Chondrocyte (in vitro differentiated cells): ENCODE measurements around the gene HIF3A. TPM values are rescaled to one million over a fixed set of nuclear protein-coding genes. Genes with fewer than 3 reads are reported as not detected.
A peak's percentile ranks its signal among the peaks of the same experiment; 100 is the strongest.

Experiments
- DNase-seq: peaks from one replicate; pipeline ENCODE4 v3.0.0; 2021; ENCODE audit warnings: mixed read lengths, low spot score
- H3K27ac Mint-ChIP-seq: one replicate; pipeline ENCODE4 v1.8.0; 2021; ENCODE audit warnings: mild to moderate bottlenecking, moderate library complexity, mixed read lengths; ENCODE audit not compliant: unreplicated experiment
- H3K27me3 Mint-ChIP-seq: 2 replicates; pipeline ENCODE4 v1.8.0; 2021; ENCODE audit warnings: low read depth, mixed read lengths
- H3K36me3 Mint-ChIP-seq: 2 replicates; pipeline ENCODE4 v1.8.0; 2021; ENCODE audit warnings: low read depth, mixed read lengths
- H3K4me1 Mint-ChIP-seq: 2 replicates; pipeline ENCODE4 v1.8.0; 2021; ENCODE audit warnings: low read depth, mild to moderate bottlenecking, mixed read lengths
- H3K4me3 Mint-ChIP-seq: one replicate; pipeline ENCODE4 v1.8.0; 2021; ENCODE audit warnings: mild to moderate bottlenecking, moderate library complexity, mixed read lengths; ENCODE audit not compliant: unreplicated experiment
- H3K9me3 Mint-ChIP-seq: 2 replicates; pipeline ENCODE4 v1.8.0; 2021; ENCODE audit warnings: low read depth, mixed read lengths
- total RNA-seq: library from RNA; stranded (reverse); gene quantifications from 3 replicates; pipeline ENCODE4 v1.2.1, GENCODE V29; 2021
- TF ChIP-seq, protein P1 (sequence below): fragments of 200-600 bp; sonication (generic); IDR thresholded peaks from 2 replicates; pipeline ENCODE4 v1.5.0; 2021; ENCODE audit warnings: antibody characterized with exemption, mild to moderate bottlenecking, moderate library complexity

Gene HIF3A
- total RNA-seq, 1 donor from 2014 or later = 88.1 TPM

DNA sequence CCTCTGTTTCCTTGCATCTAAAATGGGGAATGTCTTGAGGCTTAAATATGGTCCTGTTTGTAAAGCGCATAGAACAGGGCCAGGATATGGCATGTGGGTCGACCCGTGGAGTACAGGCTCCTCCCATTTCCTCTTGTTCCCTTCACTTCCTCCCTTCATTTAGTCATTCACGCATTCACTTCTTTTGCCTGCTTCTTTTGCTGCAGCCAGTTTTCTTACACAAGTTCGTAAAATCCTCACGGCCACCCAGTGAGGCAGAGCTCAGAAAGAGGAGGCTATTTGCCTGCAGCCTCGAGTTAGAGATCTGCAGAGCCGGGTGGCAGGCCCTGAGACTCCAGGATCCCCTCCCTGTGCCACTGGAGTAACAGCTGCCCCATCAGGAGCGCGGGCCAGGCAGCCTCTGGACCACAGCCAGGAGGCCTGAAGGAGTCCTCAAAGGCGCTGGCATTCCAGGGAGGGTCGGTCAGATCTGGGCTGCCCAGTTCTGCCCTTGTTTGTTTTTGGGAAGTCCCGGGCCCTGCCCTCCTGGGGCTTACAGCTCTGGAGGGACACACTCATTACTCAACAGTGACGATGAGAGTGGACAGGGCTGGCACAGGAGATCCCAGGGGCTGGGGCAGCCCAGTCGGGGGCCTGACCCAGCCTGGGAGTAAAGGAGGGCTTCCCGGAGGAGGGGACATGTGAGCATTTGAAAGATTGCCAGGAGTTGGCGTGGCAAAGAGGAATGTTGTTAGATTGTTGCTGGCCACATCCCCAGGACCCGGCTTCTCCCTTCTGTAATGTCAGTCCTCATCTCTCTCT is 54.6 kb downstream of the HIF3A start:
- Mint-ChIP-seq H3K4me3 (peak overlapping the region; percentile 54), H3K4me1 (peaks cover 59% of the 10 kb centered on the region), H3K9me3 (no peaks in the 10 kb centered on the region), H3K36me3 (peaks cover 9% of the 10 kb centered on the region), H3K27me3 (no peaks in the 10 kb centered on the region), H3K27ac (peak overlapping the region; percentile 97)
- no peak for DNase-seq
- TF ChIP-seq, protein P1, sequence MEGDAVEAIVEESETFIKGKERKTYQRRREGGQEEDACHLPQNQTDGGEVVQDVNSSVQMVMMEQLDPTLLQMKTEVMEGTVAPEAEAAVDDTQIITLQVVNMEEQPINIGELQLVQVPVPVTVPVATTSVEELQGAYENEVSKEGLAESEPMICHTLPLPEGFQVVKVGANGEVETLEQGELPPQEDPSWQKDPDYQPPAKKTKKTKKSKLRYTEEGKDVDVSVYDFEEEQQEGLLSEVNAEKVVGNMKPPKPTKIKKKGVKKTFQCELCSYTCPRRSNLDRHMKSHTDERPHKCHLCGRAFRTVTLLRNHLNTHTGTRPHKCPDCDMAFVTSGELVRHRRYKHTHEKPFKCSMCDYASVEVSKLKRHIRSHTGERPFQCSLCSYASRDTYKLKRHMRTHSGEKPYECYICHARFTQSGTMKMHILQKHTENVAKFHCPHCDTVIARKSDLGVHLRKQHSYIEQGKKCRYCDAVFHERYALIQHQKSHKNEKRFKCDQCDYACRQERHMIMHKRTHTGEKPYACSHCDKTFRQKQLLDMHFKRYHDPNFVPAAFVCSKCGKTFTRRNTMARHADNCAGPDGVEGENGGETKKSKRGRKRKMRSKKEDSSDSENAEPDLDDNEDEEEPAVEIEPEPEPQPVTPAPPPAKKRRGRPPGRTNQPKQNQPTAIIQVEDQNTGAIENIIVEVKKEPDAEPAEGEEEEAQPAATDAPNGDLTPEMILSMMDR = no peak

DNA sequence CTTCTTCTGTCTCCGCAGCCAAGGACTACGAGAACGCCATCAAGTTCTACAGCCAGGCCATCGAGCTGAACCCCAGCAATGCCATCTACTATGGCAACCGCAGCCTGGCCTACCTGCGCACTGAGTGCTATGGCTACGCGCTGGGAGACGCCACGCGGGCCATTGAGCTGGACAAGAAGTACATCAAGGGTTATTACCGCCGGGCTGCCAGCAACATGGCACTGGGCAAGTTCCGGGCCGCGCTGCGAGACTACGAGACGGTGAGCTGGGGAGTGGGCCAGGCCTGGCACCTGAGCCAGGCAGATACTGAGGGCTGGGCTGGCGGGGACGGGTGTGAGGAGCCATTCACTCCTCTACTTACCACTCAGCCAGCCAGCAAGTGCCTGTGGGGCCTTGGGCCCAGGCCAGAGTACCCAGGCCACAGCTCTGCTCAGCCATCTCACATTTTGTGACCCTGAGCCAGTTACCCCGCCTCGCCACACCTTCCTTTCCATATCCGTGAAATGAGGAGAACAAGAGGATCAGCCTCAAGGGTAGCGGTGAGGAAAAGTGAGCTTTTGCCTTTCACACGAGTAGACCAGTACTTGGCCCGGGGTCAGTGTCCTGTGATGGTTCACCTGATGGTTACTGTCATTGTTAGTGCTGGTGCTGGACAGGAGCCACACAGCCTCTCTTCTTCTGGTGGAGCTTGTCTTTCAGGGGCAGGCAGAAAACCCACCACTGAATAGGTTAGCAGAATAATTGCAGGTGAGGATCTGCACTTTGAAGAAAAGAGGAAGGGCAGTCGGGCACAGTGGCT is 57.1 kb downstream of the HIF3A start:
- no peak overlapping the region for H3K4me3 Mint-ChIP-seq
- no peaks in the 10 kb centered on the region for H3K27me3 Mint-ChIP-seq
- no peak overlapping the region for H3K27ac Mint-ChIP-seq
- DNase-seq = no peak
- TF ChIP-seq, protein P1 = no peak
- peaks cover 5% of the 10 kb centered on the region for H3K36me3 Mint-ChIP-seq
- H3K9me3 Mint-ChIP-seq = no peaks in the 10 kb centered on the region
- H3K4me1 Mint-ChIP-seq = peaks cover 58% of the 10 kb centered on the region

DNA sequence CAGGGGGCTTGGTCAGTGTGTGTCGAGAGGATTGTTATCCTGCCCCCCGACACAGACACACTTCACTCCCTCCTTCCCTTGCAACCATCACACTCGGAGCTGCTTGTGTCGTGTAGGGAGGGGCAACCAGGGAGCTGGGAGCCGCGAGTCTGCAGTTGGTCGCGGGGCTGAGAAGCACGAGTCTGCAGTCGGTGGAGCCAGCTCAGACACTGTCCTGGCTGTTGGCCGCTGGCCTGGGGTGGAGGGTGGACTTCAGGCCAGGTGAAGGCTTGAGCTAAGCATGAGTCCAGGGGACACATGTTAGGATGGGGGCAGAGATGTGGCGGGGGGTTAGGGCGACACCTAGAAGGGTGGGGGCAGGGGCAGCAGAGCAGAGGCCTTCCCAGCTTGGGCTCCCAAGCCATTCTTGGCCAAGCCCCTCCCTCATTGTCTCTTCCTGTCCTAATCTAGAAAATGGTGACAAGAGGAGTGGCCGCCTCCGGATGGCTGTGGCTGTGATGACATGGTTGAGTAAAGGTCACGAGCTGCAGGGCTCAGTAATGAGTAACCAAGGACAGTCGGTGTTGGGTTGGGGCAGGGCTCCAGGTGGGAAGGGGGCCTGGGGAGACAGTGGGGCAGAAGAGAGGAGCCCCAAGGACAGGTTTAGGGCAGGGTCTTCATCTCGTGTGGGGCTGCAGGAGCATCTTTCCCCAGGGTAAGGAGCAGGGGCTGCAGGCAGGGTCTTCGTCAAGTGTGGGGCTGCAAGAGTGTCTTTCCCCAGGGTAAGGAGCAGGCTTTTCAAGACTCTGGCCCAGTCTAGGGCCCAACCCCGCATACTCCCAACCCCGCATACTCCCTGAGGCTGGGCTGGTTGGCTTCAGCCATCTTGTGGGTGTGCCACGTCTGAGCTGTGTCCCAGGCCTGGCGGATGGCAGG is 58.6 kb downstream of the HIF3A start:
- Mint-ChIP-seq H3K36me3 (peaks cover 5% of the 10 kb centered on the region), H3K4me3 (no peak overlapping the region), H3K27me3 (no peaks in the 10 kb centered on the region), H3K4me1 (peaks cover 45% of the 10 kb centered on the region), H3K27ac (no peak overlapping the region), H3K9me3 (no peaks in the 10 kb centered on the region)
- DNase-seq = no peak
- TF ChIP-seq, protein P1 = no peak

DNA sequence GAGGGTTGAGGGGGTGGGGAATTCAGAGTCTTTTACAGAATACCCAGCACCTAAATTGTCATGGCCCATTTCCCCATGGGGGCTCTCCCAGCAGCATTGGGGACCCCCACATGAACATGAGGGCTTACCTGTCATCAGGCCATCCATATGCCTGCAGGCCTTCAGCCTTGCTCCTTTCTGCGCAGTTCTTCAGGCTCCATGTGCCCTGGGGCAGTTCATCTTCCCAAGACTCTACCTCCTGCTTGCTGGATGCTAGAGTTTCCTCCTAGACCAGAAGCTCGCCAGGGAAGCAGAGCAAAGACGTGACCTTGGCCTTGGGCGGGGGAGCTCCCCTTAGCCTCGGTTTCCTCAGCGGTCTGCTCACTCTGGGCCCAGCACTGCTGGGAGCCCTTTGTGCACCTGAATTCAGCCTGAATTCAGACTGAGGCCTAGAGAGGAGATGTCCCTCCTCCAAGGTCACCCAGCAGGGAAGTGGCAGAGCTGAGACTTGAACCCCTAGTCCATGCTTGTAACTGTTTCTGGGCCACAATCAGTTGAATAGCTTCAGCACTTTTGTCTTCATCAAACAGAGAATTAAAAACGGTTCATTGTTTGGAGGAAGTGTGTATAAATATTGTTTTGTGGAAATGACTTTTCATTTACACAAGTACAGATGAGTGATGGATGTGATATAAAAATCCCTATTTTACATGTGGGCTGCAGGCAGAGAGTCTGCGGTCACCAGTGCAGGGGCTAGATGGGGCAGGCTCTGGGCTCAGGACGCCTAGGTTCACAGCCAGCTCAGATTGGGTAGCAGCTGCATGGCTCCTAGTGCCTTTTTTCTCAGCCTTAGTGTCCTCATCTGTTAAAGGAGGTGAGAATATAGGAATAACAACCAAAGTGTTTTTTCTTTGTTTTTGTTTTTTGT is 59.6 kb downstream of the HIF3A start:
- H3K36me3 Mint-ChIP-seq = peaks cover 5% of the 10 kb centered on the region
- H3K9me3 Mint-ChIP-seq = no peaks in the 10 kb centered on the region
- DNase-seq = no peak
- no peaks in the 10 kb centered on the region for H3K27me3 Mint-ChIP-seq
- H3K4me3 Mint-ChIP-seq = no peak overlapping the region
- peaks cover 36% of the 10 kb centered on the region for H3K4me1 Mint-ChIP-seq
- TF ChIP-seq, protein P1 = no peak
- H3K27ac Mint-ChIP-seq = no peak overlapping the region
